Peyer's patch (tissue), 4 donors: Measurements from ENCODE around the gene LGI1.
"Not testable (repeated sequence)": the region's sequence is repeated elsewhere in the genome, so short reads cannot be mapped to it uniquely, and the experiment has no call there.

ENCODE experiments used
- CTCF ChIP-seq, 6 experiments: fragments of 450-650 bp in 4 of 6; fragments of 200-600 bp in 2 of 6; sonication (generic) in 1 of 6; IDR thresholded peaks; one replicate each; pipeline ENCODE4 v1.5.1; 2017 to 2019; ENCODE audit warnings: antibody characterized with exemption in 6 of 6, mild to moderate bottlenecking in 3 of 6, moderate library complexity in 1 of 6
- POLR2A ChIP-seq, 2 donors: fragments of 450-650 bp; IDR thresholded peaks; one replicate each; pipeline ENCODE4 v1.5.1; 2017; ENCODE audit warnings: antibody characterized with exemption in 2 of 2, mild to moderate bottlenecking in 2 of 2, moderate library complexity in 2 of 2

- TF ChIP-seq CTCF, POLR2A (IDR thresholded peaks at IDR 0.05): not testable (repeated sequence)
Observed at GRCh38 chr10:93831065-93831464, 73.3 kb downstream of the LGI1 start.
